Measurements from ENCODE around the gene CHTOP. TPM values are rescaled to one million over a fixed set of nuclear protein-coding genes. Genes with fewer than 3 reads are reported as not detected.
A peak's percentile ranks its signal among the peaks of the same experiment; 100 is the strongest.

The CHTOP gene
- total and polyA plus RNA-seq, 2 of the 13 experiments (the other 11 are each of a cell fraction or from before 2014, with no cell fraction given): 38.0 to 51.9 TPM

DNA sequence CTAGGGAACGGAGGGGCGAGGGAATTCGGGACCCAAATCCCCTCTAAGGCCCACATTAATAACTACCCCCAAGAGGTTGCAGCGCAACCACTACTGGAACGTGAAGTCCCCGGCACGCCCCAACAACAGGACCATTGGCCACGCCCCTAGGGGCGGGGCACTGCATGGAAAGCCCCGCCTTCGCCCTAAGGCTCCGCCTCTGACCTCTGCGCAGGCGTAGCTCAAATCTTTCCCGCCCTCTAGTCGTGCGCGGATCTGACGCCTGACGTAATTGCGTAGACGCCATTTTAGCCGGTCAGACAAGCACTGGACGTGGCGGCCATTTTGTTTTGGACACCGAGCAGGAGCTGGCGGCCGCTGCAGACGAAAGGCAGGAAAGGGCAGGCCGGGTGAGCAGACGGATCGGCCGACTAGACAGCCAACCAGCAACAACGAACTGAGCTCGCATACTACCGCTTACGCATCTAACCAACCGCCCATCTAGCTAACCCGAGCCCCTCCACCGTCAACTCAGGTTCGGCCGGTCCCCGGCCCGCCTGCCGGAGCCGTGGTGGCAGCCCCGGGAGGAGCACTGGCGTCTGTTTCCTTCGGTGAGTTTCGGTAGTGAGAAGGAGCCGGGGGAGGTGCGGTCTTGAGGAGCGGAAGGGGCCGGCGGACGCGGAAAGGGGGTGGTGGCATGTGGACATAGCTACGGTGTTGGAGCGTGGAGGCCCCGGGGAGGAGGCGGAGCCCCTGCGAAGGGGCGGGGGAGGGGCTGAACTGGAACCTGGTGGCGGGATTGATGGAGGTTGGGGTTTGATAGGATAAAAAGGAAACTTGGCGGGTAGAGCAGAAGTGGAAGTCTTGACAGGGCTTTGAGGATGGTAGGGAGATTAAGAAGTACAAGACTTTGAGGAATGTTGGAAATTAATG, at the start of gene CHTOP (continued):
- TF ChIP-seq, protein P1, sequence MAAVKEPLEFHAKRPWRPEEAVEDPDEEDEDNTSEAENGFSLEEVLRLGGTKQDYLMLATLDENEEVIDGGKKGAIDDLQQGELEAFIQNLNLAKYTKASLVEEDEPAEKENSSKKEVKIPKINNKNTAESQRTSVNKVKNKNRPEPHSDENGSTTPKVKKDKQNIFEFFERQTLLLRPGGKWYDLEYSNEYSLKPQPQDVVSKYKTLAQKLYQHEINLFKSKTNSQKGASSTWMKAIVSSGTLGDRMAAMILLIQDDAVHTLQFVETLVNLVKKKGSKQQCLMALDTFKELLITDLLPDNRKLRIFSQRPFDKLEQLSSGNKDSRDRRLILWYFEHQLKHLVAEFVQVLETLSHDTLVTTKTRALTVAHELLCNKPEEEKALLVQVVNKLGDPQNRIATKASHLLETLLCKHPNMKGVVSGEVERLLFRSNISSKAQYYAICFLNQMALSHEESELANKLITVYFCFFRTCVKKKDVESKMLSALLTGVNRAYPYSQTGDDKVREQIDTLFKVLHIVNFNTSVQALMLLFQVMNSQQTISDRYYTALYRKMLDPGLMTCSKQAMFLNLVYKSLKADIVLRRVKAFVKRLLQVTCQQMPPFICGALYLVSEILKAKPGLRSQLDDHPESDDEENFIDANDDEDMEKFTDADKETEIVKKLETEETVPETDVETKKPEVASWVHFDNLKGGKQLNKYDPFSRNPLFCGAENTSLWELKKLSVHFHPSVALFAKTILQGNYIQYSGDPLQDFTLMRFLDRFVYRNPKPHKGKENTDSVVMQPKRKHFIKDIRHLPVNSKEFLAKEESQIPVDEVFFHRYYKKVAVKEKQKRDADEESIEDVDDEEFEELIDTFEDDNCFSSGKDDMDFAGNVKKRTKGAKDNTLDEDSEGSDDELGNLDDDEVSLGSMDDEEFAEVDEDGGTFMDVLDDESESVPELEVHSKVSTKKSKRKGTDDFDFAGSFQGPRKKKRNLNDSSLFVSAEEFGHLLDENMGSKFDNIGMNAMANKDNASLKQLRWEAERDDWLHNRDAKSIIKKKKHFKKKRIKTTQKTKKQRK (IDR thresholded peaks at IDR 0.05; ENCODE audit: low read length): no peak
- TF ChIP-seq JARID2 (CRISPR knock-in tag; IDR thresholded peaks at IDR 0.05; ENCODE audit: insufficient replicate concordance) (no peak), HMG20B (CRISPR knock-in tag; conservative IDR thresholded peaks at IDR 0.05) (no peak), SP5 (CRISPR knock-in tag; IDR thresholded peaks at IDR 0.05; ENCODE audit: borderline replicate concordance, low read depth) (peak; percentile 77), ZMYM3 (CRISPR knock-in tag; IDR thresholded peaks at IDR 0.05) (0 out of 2 replicates have a peak, but pooled peaks have one; percentile 10), MED8 (CRISPR knock-in tag; IDR thresholded peaks at IDR 0.05; ENCODE audit: insufficient replicate concordance) (peak; percentile 80), ZC3H13 (CRISPR knock-in tag; IDR thresholded peaks at IDR 0.05) (peak; percentile 78), PCBP1 (IDR thresholded peaks at IDR 0.05; ENCODE audit: borderline replicate concordance, low read depth, low read length) (0 out of 2 replicates have a peak, but pooled peaks have one; percentile 58), REL (CRISPR knock-in tag; conservative IDR thresholded peaks at IDR 0.05) (no peak)
- TF ChIP-seq, protein P2, sequence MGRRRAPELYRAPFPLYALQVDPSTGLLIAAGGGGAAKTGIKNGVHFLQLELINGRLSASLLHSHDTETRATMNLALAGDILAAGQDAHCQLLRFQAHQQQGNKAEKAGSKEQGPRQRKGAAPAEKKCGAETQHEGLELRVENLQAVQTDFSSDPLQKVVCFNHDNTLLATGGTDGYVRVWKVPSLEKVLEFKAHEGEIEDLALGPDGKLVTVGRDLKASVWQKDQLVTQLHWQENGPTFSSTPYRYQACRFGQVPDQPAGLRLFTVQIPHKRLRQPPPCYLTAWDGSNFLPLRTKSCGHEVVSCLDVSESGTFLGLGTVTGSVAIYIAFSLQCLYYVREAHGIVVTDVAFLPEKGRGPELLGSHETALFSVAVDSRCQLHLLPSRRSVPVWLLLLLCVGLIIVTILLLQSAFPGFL (CRISPR knock-in tag; IDR thresholded peaks at IDR 0.05): no peak
- TF ChIP-seq, protein P3, sequence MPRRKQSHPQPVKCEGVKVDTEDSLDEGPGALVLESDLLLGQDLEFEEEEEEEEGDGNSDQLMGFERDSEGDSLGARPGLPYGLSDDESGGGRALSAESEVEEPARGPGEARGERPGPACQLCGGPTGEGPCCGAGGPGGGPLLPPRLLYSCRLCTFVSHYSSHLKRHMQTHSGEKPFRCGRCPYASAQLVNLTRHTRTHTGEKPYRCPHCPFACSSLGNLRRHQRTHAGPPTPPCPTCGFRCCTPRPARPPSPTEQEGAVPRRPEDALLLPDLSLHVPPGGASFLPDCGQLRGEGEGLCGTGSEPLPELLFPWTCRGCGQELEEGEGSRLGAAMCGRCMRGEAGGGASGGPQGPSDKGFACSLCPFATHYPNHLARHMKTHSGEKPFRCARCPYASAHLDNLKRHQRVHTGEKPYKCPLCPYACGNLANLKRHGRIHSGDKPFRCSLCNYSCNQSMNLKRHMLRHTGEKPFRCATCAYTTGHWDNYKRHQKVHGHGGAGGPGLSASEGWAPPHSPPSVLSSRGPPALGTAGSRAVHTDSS (CRISPR knock-in tag; conservative IDR thresholded peaks at IDR 0.05): no peak
- TF ChIP-seq, protein P4, sequence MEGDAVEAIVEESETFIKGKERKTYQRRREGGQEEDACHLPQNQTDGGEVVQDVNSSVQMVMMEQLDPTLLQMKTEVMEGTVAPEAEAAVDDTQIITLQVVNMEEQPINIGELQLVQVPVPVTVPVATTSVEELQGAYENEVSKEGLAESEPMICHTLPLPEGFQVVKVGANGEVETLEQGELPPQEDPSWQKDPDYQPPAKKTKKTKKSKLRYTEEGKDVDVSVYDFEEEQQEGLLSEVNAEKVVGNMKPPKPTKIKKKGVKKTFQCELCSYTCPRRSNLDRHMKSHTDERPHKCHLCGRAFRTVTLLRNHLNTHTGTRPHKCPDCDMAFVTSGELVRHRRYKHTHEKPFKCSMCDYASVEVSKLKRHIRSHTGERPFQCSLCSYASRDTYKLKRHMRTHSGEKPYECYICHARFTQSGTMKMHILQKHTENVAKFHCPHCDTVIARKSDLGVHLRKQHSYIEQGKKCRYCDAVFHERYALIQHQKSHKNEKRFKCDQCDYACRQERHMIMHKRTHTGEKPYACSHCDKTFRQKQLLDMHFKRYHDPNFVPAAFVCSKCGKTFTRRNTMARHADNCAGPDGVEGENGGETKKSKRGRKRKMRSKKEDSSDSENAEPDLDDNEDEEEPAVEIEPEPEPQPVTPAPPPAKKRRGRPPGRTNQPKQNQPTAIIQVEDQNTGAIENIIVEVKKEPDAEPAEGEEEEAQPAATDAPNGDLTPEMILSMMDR (CRISPR knock-in tag; IDR thresholded peaks at IDR 0.05): no peak
- TF ChIP-seq, protein P5, sequence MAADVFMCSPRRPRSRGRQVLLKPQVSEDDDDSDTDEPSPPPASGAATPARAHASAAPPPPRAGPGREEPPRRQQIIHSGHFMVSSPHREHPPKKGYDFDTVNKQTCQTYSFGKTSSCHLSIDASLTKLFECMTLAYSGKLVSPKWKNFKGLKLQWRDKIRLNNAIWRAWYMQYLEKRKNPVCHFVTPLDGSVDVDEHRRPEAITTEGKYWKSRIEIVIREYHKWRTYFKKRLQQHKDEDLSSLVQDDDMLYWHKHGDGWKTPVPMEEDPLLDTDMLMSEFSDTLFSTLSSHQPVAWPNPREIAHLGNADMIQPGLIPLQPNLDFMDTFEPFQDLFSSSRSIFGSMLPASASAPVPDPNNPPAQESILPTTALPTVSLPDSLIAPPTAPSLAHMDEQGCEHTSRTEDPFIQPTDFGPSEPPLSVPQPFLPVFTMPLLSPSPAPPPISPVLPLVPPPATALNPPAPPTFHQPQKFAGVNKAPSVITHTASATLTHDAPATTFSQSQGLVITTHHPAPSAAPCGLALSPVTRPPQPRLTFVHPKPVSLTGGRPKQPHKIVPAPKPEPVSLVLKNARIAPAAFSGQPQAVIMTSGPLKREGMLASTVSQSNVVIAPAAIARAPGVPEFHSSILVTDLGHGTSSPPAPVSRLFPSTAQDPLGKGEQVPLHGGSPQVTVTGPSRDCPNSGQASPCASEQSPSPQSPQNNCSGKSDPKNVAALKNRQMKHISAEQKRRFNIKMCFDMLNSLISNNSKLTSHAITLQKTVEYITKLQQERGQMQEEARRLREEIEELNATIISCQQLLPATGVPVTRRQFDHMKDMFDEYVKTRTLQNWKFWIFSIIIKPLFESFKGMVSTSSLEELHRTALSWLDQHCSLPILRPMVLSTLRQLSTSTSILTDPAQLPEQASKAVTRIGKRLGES (CRISPR knock-in tag; IDR thresholded peaks at IDR 0.05; ENCODE audit: borderline replicate concordance): no peak
- TF ChIP-seq, protein P6, sequence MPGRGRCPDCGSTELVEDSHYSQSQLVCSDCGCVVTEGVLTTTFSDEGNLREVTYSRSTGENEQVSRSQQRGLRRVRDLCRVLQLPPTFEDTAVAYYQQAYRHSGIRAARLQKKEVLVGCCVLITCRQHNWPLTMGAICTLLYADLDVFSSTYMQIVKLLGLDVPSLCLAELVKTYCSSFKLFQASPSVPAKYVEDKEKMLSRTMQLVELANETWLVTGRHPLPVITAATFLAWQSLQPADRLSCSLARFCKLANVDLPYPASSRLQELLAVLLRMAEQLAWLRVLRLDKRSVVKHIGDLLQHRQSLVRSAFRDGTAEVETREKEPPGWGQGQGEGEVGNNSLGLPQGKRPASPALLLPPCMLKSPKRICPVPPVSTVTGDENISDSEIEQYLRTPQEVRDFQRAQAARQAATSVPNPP (CRISPR knock-in tag; IDR thresholded peaks at IDR 0.05): peak; percentile 71

Measured in HepG2 (cell line).